ENCODE measurements around the gene FOSB. TPM values are rescaled to one million over a fixed set of nuclear protein-coding genes. Genes with fewer than 3 reads are reported as not detected.
"Not testable (repeated sequence)": the region's sequence is repeated elsewhere in the genome, so short reads cannot be mapped to it uniquely, and the experiment has no call there.

The FOSB gene
- total RNA-seq, 1 donor from 2014 or later, result 20.6 TPM

DNA sequence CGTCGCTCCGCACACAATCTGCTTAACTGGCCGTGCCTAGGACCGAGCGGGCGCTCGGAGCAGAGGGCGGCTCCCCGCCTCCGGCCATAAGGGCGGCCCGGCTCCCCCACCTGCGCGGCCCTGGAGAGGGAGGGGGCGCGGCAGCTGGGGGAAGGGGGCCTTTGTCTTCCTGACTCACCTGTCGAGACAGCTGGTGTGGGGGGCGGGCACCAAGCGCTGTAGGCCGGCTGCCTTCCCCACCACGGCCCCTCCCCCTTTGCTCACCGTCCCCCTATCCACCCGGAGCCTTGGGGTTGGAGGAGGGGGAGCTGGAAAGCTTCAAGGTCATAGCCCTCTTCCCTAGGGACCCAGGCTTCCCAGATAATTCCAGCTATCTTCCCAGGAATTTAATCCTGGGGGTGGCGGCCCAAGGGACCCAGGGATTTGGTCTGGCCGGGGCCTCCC, 40.6 kb downstream of the FOSB start:
- no peak for DNase-seq (ENCODE audit: extremely low spot score in 2 of 2)
- H3K9me3 ChIP-seq, result no peaks in the 10 kb centered on the region
- no peaks in the 10 kb centered on the region for H3K27me3 ChIP-seq
- no peak for TF ChIP-seq CTCF (IDR thresholded peaks at IDR 0.05)
- peak in 1 of 2 donors; percentile 11 for TF ChIP-seq POLR2AphosphoS5 (IDR thresholded peaks at IDR 0.05; ENCODE audit: insufficient read depth in 1 of 2, low read depth in 1 of 2)
- intact Hi-C loops (cut with DNase I), result no loop called here
- no peaks in the 10 kb centered on the region for H3K36me3 ChIP-seq
- H3K4me1 ChIP-seq, result peaks cover 61% of the 10 kb centered on the region
- H3K27ac ChIP-seq, result peak overlapping the region; percentile 93
- peak overlapping the region; percentile 97 to 100 for H3K4me3 ChIP-seq

DNA sequence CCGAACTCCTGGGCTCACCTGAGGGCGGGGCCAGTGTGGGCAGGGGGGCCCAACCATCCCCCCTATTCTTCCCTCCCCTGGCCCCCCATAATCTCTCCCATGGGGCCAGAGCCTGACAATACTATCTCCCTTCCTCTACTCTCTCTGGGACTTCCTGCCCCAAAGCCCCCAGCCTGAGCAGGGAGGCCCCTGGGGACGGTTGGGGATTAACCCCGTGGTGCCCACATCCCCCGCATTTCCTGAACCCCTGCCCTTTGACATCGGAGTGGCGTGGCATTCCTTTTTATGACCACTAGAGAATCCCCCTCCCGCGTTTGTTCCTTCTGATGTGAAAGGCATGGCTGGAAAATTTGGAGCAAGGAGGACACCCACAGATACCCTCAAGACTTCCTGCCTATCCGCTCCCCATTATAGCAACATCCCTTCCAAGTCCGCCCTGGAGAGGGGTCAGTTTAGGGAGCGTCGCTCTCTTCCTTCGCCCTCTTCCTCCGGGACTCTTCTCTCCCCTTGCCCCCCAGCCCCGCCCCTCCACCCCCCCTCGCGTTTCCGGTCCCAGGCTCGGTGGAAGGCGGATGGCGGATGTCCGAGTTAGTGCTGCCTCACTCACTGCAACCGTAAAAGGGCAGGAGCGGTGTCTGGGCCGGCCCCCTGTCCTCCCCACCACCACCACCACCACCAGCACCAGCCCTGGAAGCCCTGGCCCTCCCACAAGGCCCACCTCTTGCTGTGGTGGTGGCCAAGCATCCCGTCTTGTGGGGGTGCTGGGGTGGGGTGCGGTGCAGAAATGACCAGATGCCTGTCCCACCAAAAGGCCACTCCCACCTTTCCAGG, 41.3 kb downstream of the FOSB start:
- DNase-seq (ENCODE audit: extremely low spot score in 2 of 2), result no peak
- TF ChIP-seq CTCF (IDR thresholded peaks at IDR 0.05) (no peak), POLR2AphosphoS5 (IDR thresholded peaks at IDR 0.05; ENCODE audit: insufficient read depth in 1 of 2, low read depth in 1 of 2) (peak in 1 of 2 donors; percentile 42)
- intact Hi-C loops (cut with DNase I), result no loop called here
- Histone ChIP-seq H3K4me3 (peak overlapping the region; percentile 97 to 100), H3K36me3 (no peaks in the 10 kb centered on the region), H3K4me1 (peaks cover 68% of the 10 kb centered on the region), H3K27me3 (no peaks in the 10 kb centered on the region), H3K9me3 (no peaks in the 10 kb centered on the region), H3K27ac (peak overlapping the region; percentile 93)

- H3K4me1 ChIP-seq, result peaks cover 74% of the 10 kb centered on the region
- no peaks in the 10 kb centered on the region for H3K9me3 ChIP-seq
- H3K27me3 ChIP-seq, result no peaks in the 10 kb centered on the region
- intact Hi-C loops (cut with DNase I), result no loop called here
- TF ChIP-seq CTCF (IDR thresholded peaks at IDR 0.05) (no peak), POLR2A (IDR thresholded peaks at IDR 0.05) (no peak), POLR2AphosphoS5 (IDR thresholded peaks at IDR 0.05; ENCODE audit: insufficient read depth in 1 of 2, low read depth in 1 of 2) (no peak)
- H3K27ac ChIP-seq, result peak overlapping the region; percentile 93
- H3K4me3 ChIP-seq, result peak overlapping the region; percentile 97 to 100
- DNase-seq (ENCODE audit: extremely low spot score in 2 of 2), result no peak
- H3K36me3 ChIP-seq, result no peaks in the 10 kb centered on the region
Observed at GRCh38 chr19:45509692-45510015, 41.9 kb downstream of the FOSB start.

DNA sequence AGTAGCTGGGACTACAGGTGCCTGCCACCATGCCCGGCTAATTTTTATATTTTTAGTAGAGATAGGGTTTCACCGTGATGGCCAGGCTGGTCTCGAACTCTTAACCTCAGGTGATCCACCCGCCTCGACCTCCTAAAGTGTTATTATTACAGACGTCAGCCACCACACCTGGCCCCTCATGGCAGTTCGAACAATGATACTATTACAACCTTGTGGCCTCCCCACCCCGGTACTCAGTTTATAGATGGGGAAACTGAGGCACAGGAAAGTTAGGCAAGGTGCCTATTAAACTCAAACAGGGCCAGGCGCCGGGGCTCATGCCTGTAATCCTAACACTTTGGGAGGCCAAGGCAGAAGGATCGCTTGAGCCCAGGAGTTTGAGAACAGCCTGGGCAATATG, 42.6 kb downstream of the FOSB start:
- intact Hi-C loops (cut with DNase I); H3K36me3 ChIP-seq; H3K27me3 ChIP-seq; DNase-seq (ENCODE audit: extremely low spot score in 2 of 2); H3K4me3 ChIP-seq; H3K9me3 ChIP-seq: not testable (repeated sequence)
- Histone ChIP-seq H3K27ac (peak overlapping the region; percentile 93), H3K4me1 (peaks cover 80% of the 10 kb centered on the region)

DNA sequence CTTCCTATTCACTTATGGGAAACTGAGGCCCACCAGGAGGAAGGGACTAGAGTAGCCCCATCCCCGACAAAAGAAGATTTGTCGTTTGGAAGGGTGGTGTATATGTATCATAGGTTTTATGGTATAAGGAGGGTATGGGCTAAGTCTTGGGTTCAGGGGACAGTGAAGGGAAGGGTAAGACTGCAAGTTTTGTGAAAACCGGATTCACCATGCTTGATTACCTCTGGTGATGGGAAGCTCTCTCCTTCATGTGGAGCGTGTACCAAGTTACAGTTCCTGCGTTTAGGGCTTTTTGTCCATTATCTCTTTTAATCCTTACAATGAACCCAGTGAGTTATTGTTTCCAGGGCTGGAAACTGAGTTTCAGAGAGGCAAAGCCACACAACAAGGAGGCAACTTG, 43.3 kb downstream of the FOSB start:
- H3K4me3 ChIP-seq, result no peak overlapping the region
- no peaks in the 10 kb centered on the region for H3K9me3 ChIP-seq
- H3K27ac ChIP-seq, result no peak overlapping the region
- no peak for DNase-seq (ENCODE audit: extremely low spot score in 2 of 2)
- intact Hi-C loops (cut with DNase I), result no loop called here
- no peaks in the 10 kb centered on the region for H3K27me3 ChIP-seq
- no peaks in the 10 kb centered on the region for H3K36me3 ChIP-seq
- peaks cover 79% of the 10 kb centered on the region for H3K4me1 ChIP-seq
- no peak for TF ChIP-seq POLR2AphosphoS5 (IDR thresholded peaks at IDR 0.05; ENCODE audit: insufficient read depth in 1 of 2, low read depth in 1 of 2)
- no peak for TF ChIP-seq POLR2A (IDR thresholded peaks at IDR 0.05)
- no peak for TF ChIP-seq CTCF (IDR thresholded peaks at IDR 0.05)
